IMR-90 (cell line): ENCODE data around the gene CIT. TPM values are rescaled to one million over a fixed set of nuclear protein-coding genes. Genes with fewer than 3 reads are reported as not detected.

Experiments
- ATAC-seq: fragments of 200-7000 bp; cut with Tn5 transposase; 2 replicates; pipeline ENCODE4 v1.9.1; 2020; ENCODE audit warnings: low read depth, mild to moderate bottlenecking, moderate library complexity
- BruUV-seq: library from RNA; stranded (reverse); fragments of 400-500 nt; replicated peaks from 2 replicates; lab custom pipeline; 2021; lab: Mats Ljungman, UMichigan
- CTCF ChIA-PET: fragments of 300-600 bp; formaldehyde crosslinking; extraction: SDS; loops from one replicate; lab custom pipeline; 2021; ENCODE audit warnings: antibody characterized with exemption; lab: Yijun Ruan, JAX
- POLR2A ChIA-PET: fragments of 300-600 bp; sonication (Branson Sonifier 250); formaldehyde crosslinking; loops from one replicate; lab custom pipeline; 2022; ENCODE audit warnings: antibody characterized with exemption; ENCODE audit not compliant: unreplicated experiment; lab: Charles Lee
- DNase-seq: peaks from one replicate; pipeline ENCODE4 v3.0.0; 2013
- H2AFZ ChIP-seq: replicated peaks from 2 replicates; pipeline ENCODE3; 2013; ENCODE audit warnings: low read length, mild to moderate bottlenecking; ENCODE audit not compliant: poor library complexity
- H2AK5ac ChIP-seq: 2 replicates; pipeline ENCODE4 v1.6.1; 2013; ENCODE audit warnings: low read depth, low read length, inconsistent platforms
- H2AK9ac ChIP-seq: replicated peaks from 2 replicates; pipeline ENCODE3; 2013; ENCODE audit warnings: mild to moderate bottlenecking, low read depth, low read length, moderate library complexity; ENCODE audit not compliant: poor library complexity
- H2BK120ac ChIP-seq: 2 replicates; pipeline ENCODE4 v1.6.1; 2013; ENCODE audit warnings: low read depth, low read length, inconsistent platforms
- H2BK15ac ChIP-seq: 3 replicates; pipeline ENCODE4 v1.6.1; 2013; ENCODE audit warnings: low read depth, low read length, inconsistent platforms
- H2BK20ac ChIP-seq: 2 replicates; pipeline ENCODE4 v1.6.1; 2013; ENCODE audit warnings: low read depth, mild to moderate bottlenecking, inconsistent platforms, low read length, moderate library complexity
- H2BK5ac ChIP-seq: 2 replicates; pipeline ENCODE4 v1.6.1; 2013; ENCODE audit warnings: mild to moderate bottlenecking, low read depth, low read length, inconsistent platforms; ENCODE audit not compliant: poor library complexity, severe bottlenecking
- H3K14ac ChIP-seq: replicated peaks from 2 replicates; pipeline ENCODE4 v1.6.1; 2013; ENCODE audit warnings: low read depth, low read length, inconsistent platforms
- H3K18ac ChIP-seq: 2 replicates; pipeline ENCODE4 v1.6.1; 2013; ENCODE audit warnings: low read depth, low read length, control low read depth
- H3K23ac ChIP-seq: 2 replicates; pipeline ENCODE4 v1.6.1; 2013; ENCODE audit warnings: low read depth, low read length, inconsistent platforms
- H3K27ac ChIP-seq: 2 replicates; pipeline ENCODE4 v1.5.1; 2013; ENCODE audit warnings: mild to moderate bottlenecking, control low read depth, low read length; ENCODE audit not compliant: insufficient read depth
- H3K27me3 ChIP-seq: 2 replicates; pipeline ENCODE4 v1.6.1; 2013; ENCODE audit warnings: low read length; ENCODE audit not compliant: control insufficient read depth, insufficient read depth
- H3K36me3 ChIP-seq: 2 replicates; pipeline ENCODE4 v1.6.1; 2013; ENCODE audit warnings: low read length, mixed read lengths; ENCODE audit not compliant: control insufficient read depth, insufficient read depth
- H3K4ac ChIP-seq: 2 replicates; pipeline ENCODE4 v1.6.1; 2013; ENCODE audit warnings: low read depth, low read length, inconsistent platforms
- H3K4me1 ChIP-seq: 2 replicates; pipeline ENCODE4 v1.6.1; 2013; ENCODE audit warnings: low read length, mixed read lengths; ENCODE audit not compliant: control insufficient read depth, insufficient read depth
- H3K4me2 ChIP-seq: 2 replicates; pipeline ENCODE4 v1.6.1; 2013; ENCODE audit warnings: low read depth, mild to moderate bottlenecking, control low read depth, low read length, moderate library complexity
- H3K4me3 ChIP-seq: 2 replicates; pipeline ENCODE4 v1.5.1; 2013; ENCODE audit warnings: low read depth, mild to moderate bottlenecking, control low read depth, low read length, moderate library complexity; ENCODE audit not compliant: insufficient read depth
- H3K56ac ChIP-seq: 2 replicates; pipeline ENCODE4 v1.6.1; 2013; ENCODE audit warnings: low read length, inconsistent platforms; ENCODE audit not compliant: insufficient read depth; ENCODE audit errors: extremely low read depth
- H3K79me1 ChIP-seq, 2 experiments: 2 replicates each; pipeline ENCODE4 v1.6.1; 2013; ENCODE audit warnings: low read length in 2 of 2, inconsistent platforms in 1 of 2, low read depth in 1 of 2
- H3K9ac ChIP-seq: 2 replicates; pipeline ENCODE4 v1.6.1; 2013; ENCODE audit warnings: low read depth, low read length, control low read depth
- H3K9me1 ChIP-seq: 2 replicates; pipeline ENCODE4 v1.6.1; 2013; ENCODE audit warnings: low read length, inconsistent platforms; ENCODE audit not compliant: insufficient read depth
- H3K9me3 ChIP-seq: 2 replicates; pipeline ENCODE4 v1.6.1; 2013; ENCODE audit warnings: low read length; ENCODE audit not compliant: control insufficient read depth, insufficient read depth
- H4K20me1 ChIP-seq: 2 replicates; pipeline ENCODE4 v1.6.1; 2013; ENCODE audit warnings: low read length, inconsistent platforms; ENCODE audit not compliant: insufficient read depth
- H4K5ac ChIP-seq: 2 replicates; pipeline ENCODE4 v1.6.1; 2013; ENCODE audit warnings: mild to moderate bottlenecking, low read depth, low read length, control low read depth
- H4K8ac ChIP-seq, 2 experiments: 2 replicates each; pipeline ENCODE4 v1.6.1; 2013; ENCODE audit warnings: low read depth in 2 of 2, low read length in 2 of 2, control low read depth in 1 of 2, inconsistent platforms in 1 of 2
- H4K91ac ChIP-seq: 2 replicates; pipeline ENCODE4 v1.6.1; 2013; ENCODE audit warnings: low read depth, low read length, inconsistent platforms; ENCODE audit not compliant: insufficient read depth
- BHLHE40 ChIP-seq: fragments of 150-350 bp; IDR thresholded peaks from 2 replicates; pipeline ENCODE4 v1.6.1; 2016; ENCODE audit warnings: mild to moderate bottlenecking, low read depth, low read length
- CEBPB ChIP-seq: IDR thresholded peaks from 2 replicates; pipeline ENCODE4 v1.6.1; 2012; ENCODE audit warnings: low read depth, low read length, improper control_type of control experiment
- CHD1 ChIP-seq: IDR thresholded peaks from 2 replicates; pipeline ENCODE4 v1.6.1; 2012; ENCODE audit warnings: low read depth, low read length, improper control_type of control experiment
- FOS ChIP-seq: fragments of 150-350 bp; IDR thresholded peaks from 2 replicates; pipeline ENCODE4 v1.6.1; 2016; ENCODE audit warnings: low read depth, low read length
- MAFK ChIP-seq: IDR thresholded peaks from 2 replicates; pipeline ENCODE4 v1.6.1; 2012; ENCODE audit warnings: low read depth, low read length, improper control_type of control experiment
- MAZ ChIP-seq: IDR thresholded peaks from 2 replicates; pipeline ENCODE4 v1.6.1; 2012; ENCODE audit warnings: low read depth, mild to moderate bottlenecking, low read length, improper control_type of control experiment, moderate library complexity, borderline replicate concordance
- MXI1 ChIP-seq: IDR thresholded peaks from 2 replicates; pipeline ENCODE4 v1.6.1; 2012; ENCODE audit warnings: low read depth, mild to moderate bottlenecking, low read length, moderate library complexity, borderline replicate concordance
- NFE2L2 ChIP-seq: fragments of 150-350 bp; IDR thresholded peaks from 2 replicates; pipeline ENCODE4 v1.6.1; 2016; ENCODE audit warnings: low read depth, mild to moderate bottlenecking, low read length
- POLR2A ChIP-seq: IDR thresholded peaks from 2 replicates; pipeline ENCODE4 v1.6.1; 2012; ENCODE audit warnings: mild to moderate bottlenecking, low read depth, low read length
- RAD21 ChIP-seq: IDR thresholded peaks from 2 replicates; pipeline ENCODE4 v1.6.1; 2012; ENCODE audit warnings: low read length, improper control_type of control experiment
- RCOR1 ChIP-seq: IDR thresholded peaks from 2 replicates; pipeline ENCODE4 v1.6.1; 2012; ENCODE audit warnings: mild to moderate bottlenecking, low read length, improper control_type of control experiment; ENCODE audit not compliant: insufficient replicate concordance
- RFX5 ChIP-seq: IDR thresholded peaks from 2 replicates; pipeline ENCODE4 v1.8.0; 2012; ENCODE audit warnings: low read depth, mild to moderate bottlenecking, low read length, moderate library complexity
- SMC3 ChIP-seq: fragments of 150-350 bp; IDR thresholded peaks from 2 replicates; pipeline ENCODE4 v1.6.1; 2016; ENCODE audit warnings: low read depth, mild to moderate bottlenecking, antibody characterized with exemption, low read length, moderate library complexity
- WGBS, 2 experiments: methylation state at CpG; one replicate each; pipeline versions ENCODE4 v1.1.5 to v1.1.7; 2013; ENCODE audit warnings: missing lambda C conversion rate in 2 of 2; ENCODE audit not compliant: insufficient read length in 1 of 2; ENCODE audit errors: extremely low coverage in 2 of 2; 5-methylcytosine and 5-hydroxymethylcytosine counted together
- dilution Hi-C: fragments of 300-500 bp; cut with HindIII; formaldehyde crosslinking; loops from one replicate; pipeline ENCODE4 v1.14.3; 2018; ENCODE audit warnings: low sequenced_read_pairs; ENCODE audit not compliant: unreplicated experiment
- in situ Hi-C: fragments of 300-500 bp; cut with MboI; formaldehyde crosslinking; loops from 3 replicates; pipeline ENCODE4 v1.14.3; 2019; ENCODE audit warnings: low sequenced_read_pairs, inconsistent platforms, mixed read lengths
- intact Hi-C: fragments of 100-400 bp; cut with micrococcal nuclease; formaldehyde crosslinking; loops from 2 replicates; pipeline ENCODE4 v1.10.0; 2022
- polyA plus RNA-seq, 3 experiments: library from polyadenylated mRNA; depleted of rRNA; stranded (reverse); fragments of >200 nt; gene quantifications; 2 replicates each; pipeline ENCODE4 v1.2.3, GENCODE V29; 2012; ENCODE audit warnings: low replicate concordance in 1 of 3
- total RNA-seq: library from RNA; depleted of rRNA; stranded (reverse); fragments of >200 nt; gene quantifications from 2 replicates; pipeline ENCODE4 v1.2.3, GENCODE V29; 2012
- TF ChIP-seq, protein P1 (sequence below): fragments of 150-350 bp; IDR thresholded peaks from 2 replicates; pipeline ENCODE4 v1.6.1; 2016; ENCODE audit warnings: low read depth, mild to moderate bottlenecking, low read length, moderate library complexity, borderline replicate concordance
- TF ChIP-seq, protein P2 (sequence below): fragments of 150-350 bp; IDR thresholded peaks from 2 replicates; pipeline ENCODE4 v1.6.1; 2017; ENCODE audit warnings: mild to moderate bottlenecking, antibody characterized with exemption, low read length, low read depth
- TF ChIP-seq, protein P3 (sequence below): conservative IDR thresholded peaks from 2 replicates; pipeline ENCODE4 v1.5.1; 2012; ENCODE audit warnings: mild to moderate bottlenecking, low read depth, low read length, improper control_type of control experiment

CIT gene
- total and polyA plus RNA-seq, 2 of the 4 experiments (the other 2 are of a cell fraction), result 13.1 to 21.0 TPM

DNA sequence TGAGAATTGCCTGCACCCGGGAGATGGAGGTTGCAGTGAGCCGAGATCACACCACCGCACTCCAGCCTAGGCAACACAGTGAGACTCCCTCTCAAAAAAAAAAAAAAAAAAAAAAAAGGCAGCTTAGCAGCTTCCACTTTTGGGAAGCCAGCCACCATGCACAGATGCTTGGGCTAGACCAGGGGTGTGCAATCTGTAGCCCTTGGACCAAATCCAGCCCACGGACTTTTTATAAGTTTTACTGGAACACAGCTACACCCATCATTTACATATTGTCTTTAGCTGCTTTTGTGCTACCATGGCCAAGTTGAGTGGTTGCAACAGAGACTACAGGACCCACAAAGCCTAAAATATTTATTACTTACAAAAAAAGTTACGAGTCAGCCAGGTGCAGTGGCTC is 6.7 kb downstream of the CIT start:
- H2BK120ac ChIP-seq, result no peak overlapping the region
- 0 out of 2 replicates have a peak, but pooled peaks cover 2% of the 10 kb centered on the region for H3K9me1 ChIP-seq
- H3K27me3 ChIP-seq, result no peaks in the 10 kb centered on the region
- DNase-seq (no peak), ATAC-seq (no peak)
- dilution Hi-C loops, result no loop called here
- no peak overlapping the region for H3K14ac ChIP-seq
- no peak overlapping the region for H2BK20ac ChIP-seq
- no TSS peak for BruUV-seq
- no peak overlapping the region for H3K56ac ChIP-seq
- no peak overlapping the region for H3K27ac ChIP-seq
- H3K79me1 ChIP-seq, result peaks cover 15% of the 10 kb centered on the region in 2 experiments
- no peaks in the 10 kb centered on the region for H3K9me3 ChIP-seq
- no peak overlapping the region for H4K5ac ChIP-seq
- intact Hi-C loops, result no loop called here
- POLR2A ChIA-PET, result no interaction called here
- peaks cover 2% of the 10 kb centered on the region; the same call in 1 of the 2 replicates for H3K36me3 ChIP-seq
- no peak overlapping the region for H3K4ac ChIP-seq
- H3K4me3 ChIP-seq, result no peak overlapping the region
- no peak overlapping the region for H2AK5ac ChIP-seq
- H2BK5ac ChIP-seq, result no peak overlapping the region
- H2BK15ac ChIP-seq, result no peak overlapping the region
- H2AK9ac ChIP-seq, result no peak overlapping the region
- no peak overlapping the region; a peak in 1 of 4 replicates for H4K8ac ChIP-seq
- CTCF ChIA-PET, result no interaction called here
- TF ChIP-seq, protein P1, sequence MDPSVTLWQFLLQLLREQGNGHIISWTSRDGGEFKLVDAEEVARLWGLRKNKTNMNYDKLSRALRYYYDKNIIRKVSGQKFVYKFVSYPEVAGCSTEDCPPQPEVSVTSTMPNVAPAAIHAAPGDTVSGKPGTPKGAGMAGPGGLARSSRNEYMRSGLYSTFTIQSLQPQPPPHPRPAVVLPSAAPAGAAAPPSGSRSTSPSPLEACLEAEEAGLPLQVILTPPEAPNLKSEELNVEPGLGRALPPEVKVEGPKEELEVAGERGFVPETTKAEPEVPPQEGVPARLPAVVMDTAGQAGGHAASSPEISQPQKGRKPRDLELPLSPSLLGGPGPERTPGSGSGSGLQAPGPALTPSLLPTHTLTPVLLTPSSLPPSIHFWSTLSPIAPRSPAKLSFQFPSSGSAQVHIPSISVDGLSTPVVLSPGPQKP, result no peak
- TF ChIP-seq MAFK, result no peak
- no peak for TF ChIP-seq CHD1
- TF ChIP-seq NFE2L2, result no peak
- TF ChIP-seq RFX5, result no peak
- no peak for TF ChIP-seq POLR2A
- no peak for TF ChIP-seq MAZ
- TF ChIP-seq MXI1, result no peak
- TF ChIP-seq BHLHE40, result no peak
- TF ChIP-seq, protein P2, sequence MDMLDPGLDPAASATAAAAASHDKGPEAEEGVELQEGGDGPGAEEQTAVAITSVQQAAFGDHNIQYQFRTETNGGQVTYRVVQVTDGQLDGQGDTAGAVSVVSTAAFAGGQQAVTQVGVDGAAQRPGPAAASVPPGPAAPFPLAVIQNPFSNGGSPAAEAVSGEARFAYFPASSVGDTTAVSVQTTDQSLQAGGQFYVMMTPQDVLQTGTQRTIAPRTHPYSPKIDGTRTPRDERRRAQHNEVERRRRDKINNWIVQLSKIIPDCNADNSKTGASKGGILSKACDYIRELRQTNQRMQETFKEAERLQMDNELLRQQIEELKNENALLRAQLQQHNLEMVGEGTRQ, result no peak
- no peak for TF ChIP-seq FOS
- TF ChIP-seq RCOR1, result no peak
- TF ChIP-seq, protein P3, sequence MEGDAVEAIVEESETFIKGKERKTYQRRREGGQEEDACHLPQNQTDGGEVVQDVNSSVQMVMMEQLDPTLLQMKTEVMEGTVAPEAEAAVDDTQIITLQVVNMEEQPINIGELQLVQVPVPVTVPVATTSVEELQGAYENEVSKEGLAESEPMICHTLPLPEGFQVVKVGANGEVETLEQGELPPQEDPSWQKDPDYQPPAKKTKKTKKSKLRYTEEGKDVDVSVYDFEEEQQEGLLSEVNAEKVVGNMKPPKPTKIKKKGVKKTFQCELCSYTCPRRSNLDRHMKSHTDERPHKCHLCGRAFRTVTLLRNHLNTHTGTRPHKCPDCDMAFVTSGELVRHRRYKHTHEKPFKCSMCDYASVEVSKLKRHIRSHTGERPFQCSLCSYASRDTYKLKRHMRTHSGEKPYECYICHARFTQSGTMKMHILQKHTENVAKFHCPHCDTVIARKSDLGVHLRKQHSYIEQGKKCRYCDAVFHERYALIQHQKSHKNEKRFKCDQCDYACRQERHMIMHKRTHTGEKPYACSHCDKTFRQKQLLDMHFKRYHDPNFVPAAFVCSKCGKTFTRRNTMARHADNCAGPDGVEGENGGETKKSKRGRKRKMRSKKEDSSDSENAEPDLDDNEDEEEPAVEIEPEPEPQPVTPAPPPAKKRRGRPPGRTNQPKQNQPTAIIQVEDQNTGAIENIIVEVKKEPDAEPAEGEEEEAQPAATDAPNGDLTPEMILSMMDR, result no peak
- no peak for TF ChIP-seq SMC3
- TF ChIP-seq RAD21, result no peak
- no peak for TF ChIP-seq CEBPB
- no peak overlapping the region for H2AFZ ChIP-seq
- no peaks in the 10 kb centered on the region for H4K20me1 ChIP-seq
- H3K9ac ChIP-seq, result no peak overlapping the region
- in situ Hi-C loops, result no loop called here
- H3K18ac ChIP-seq, result no peak overlapping the region
- H3K23ac ChIP-seq, result no peak overlapping the region
- no peak overlapping the region for H4K91ac ChIP-seq
- 0 out of 2 replicates have a peak, but pooled peaks cover 2% of the 10 kb centered on the region for H3K4me1 ChIP-seq
- WGBS, 2 experiments, result 89% methylated on average over 3 of the region's 5 CpGs; no CpG with 5 or more reads in 1 of the 2 experiments
- no peak overlapping the region for H3K4me2 ChIP-seq
